Activated CD8-positive, alpha-beta memory T cell treated with anti-CD3 and anti-CD28 coated beads, Interleukin-2, amount 50 U/mL, for 1 hour (primary cell): ENCODE data around the gene DCBLD2.
"Not testable (repeated sequence)": the region's sequence is repeated elsewhere in the genome, so short reads cannot be mapped to it uniquely, and the experiment has no call there.

ENCODE experiments used
- DNase-seq: peaks from one replicate; pipeline ENCODE4 v3.0.0-alpha.2; 2020; ENCODE audit errors: extremely low read depth

Gene DCBLD2

DNA sequence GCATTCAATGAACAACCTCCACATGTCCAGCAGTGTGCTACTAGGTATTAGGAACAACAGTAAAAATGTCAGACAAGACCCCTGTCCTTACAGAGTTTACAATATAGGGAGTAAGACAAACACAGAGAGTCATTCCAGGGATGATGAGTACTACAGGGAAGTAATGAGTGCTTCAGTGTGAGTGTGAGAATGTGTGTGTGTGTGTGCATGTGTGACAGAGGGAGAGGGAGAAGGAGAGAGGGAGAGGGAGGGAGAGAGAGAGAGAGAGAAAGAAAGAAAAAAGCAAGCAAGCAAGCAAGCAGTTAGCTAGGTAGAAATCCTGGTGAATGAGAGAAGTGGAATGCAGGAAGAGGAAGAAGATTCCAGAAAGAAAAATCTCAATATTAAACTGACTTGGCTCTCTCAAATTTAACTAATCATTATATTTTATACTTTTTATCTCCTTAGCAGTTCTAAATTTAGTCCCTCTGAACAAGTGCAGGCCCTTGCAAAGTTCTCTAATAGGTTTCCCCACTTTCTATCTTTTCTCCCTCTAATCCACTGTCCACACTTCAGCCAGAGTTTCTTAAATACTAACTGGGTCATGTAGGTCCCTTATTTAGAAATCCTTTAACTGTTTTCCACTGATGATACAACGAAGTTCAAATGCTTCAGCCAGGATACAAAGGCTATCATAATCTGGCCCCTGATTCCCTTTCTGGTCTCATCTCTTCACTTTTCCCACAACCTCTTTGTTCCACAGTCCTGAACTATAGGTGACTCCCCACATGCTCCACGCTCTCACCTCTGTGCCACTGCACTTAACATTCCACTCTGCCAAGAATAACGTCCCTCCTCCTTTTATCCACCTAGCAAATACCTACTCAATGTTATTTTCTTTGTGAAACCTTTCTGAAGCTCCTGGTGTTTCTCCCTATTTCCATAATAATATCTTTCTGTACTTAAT, 10.3 kb downstream of the DCBLD2 start:
- DNase-seq, result no peak

DNA sequence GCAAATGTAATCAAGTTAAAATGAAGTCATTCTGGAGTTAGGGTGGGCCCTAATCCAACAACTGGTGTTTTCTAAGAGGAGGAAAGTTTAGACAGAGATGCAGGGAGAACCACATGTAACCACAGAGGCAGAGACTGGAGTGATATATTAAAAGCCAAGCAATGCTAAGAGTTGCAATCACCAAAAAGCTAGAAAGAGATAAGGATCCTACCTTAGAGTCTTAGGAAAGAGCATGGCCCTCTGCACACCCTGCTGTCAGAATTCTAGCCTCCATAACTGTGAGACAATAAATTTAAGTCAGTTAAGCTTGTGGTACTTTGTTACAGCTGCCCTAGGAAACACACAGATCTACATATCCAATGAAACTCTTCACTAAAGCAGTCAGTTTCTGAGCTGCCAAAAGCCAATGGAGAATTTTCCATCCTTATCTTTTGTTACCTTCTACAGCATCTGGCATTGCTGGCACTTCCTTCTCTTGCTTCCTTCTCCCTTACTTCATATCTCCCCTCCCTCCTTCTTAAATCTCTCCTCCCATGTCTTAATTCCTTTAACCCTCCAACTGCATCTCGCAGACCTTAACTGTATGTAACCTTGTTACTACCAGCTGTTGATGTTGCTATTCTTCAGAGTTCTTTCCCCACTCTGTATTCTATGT, 11.2 kb downstream of the DCBLD2 start:
- no peak for DNase-seq

DNA sequence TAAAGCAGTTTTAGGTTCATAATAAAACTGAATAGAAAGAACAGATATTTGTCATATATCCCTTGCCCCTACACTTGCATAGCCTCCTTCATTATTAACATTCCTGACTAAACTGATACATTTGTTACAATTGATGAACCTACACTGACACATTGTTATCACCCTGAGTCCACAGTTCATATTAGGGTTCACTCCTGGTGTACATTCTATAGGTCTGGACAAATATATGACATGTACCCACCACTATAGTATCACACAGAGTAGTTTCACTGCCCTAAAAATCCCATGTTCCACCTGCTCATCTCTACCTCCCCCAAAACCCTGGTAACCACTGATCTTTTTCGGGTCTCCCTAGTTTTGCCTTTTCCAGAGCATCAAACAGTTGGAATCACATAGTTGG, 13.8 kb downstream of the DCBLD2 start:
- no peak for DNase-seq

DNA sequence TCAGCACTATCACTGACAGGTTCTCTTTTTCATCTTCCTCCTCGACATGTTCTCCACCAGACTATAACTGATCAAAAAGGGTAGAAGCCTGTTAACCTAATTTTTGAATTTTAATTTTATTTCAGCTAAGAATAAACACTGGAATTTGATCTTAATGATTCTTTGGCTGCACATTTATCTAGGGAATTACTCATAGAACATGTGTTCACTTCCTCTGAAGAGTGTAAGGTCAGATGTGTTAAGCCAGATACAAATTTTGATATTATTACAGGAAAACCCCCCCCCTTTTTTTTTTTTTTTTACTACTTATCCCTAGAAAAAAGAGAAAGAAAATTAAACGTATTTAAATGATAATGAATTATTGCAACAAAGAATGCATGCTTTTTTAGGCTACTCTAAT, 15.0 kb downstream of the DCBLD2 start:
- no peak for DNase-seq

DNA sequence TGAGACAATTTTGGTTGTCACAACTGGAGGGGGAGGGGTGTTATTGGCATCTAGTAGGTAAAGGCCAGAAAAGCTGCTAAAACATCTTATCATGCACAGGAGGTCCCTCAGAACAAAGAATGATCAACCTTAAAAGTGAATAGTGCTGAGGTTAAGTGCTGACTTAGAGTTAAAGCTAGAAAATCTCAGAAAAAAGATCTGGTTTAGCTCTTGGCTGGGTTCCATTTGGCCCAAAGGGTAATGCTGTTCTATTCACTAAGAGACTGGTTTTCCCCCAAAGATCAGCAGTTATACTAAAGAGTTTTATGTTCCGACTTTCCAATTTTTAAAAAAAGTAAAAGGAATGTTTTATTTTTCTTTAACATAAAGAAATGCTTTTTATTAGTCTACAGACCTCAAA, 15.6 kb downstream of the DCBLD2 start:
- no peak for DNase-seq

DNA sequence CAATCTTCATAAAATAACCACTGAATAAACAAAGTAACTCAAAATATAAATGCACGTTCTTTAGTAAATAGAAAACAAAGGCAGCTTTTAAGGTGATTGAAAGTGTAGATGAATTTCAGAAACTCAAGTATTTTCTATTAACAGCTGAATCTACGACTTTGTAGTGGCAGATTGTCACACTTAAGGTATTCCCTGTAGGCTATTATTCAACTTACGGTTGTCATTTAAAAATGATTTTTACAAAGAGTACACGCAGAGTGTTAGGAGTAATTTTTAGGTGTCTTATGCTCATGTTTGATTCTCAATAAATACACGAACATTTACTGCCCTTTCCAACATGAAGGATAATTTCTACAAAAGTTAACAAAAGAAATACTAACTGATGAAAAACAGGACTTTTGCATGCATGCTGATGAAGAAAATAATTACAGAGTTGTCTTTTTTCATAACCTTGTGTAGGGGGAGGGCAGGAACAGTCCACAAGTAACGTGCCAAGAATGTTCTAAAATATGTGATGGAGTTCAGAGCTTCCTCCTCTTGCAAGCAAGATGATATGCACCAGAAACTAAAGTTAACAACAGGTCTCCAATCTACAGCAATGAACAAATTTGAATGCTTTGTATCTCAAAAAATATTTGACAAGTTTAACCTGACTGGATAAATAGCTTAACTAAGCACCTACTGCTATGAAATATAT, 16.7 kb downstream of the DCBLD2 start:
- no peak for DNase-seq

DNA sequence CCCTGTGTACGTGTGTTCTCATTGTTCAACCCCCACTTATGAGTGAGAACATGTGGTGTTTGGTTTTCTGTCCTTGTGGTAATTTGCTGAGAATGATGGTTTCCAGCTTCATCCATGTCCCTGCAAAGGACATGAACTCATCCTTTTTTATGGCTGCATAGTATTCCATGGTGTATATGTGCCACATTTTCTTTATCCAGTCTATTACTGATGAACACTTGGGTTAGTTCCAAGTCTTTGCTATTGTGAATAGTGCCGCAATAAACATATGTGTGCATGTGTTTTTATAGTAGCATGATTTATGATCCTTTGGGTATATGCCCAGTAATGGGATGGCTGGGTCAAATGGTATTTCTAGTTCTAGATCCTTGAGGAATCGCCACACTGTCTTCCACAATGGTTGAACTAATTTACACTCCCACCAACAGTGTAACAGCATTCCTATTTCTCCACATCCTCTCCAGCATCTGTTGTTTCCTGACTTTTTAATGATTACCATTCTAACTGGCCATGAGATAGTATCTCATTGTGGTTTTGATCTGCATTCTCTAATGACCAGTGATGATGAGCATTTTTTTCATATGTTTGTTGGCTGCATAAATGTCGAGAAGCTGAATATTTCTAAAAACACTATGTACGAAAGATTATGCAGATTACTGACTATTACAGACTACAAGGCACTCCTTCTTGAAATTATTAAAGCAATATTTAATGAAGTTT, 18.7 kb downstream of the DCBLD2 start:
- DNase-seq, result not testable (repeated sequence)

DNA sequence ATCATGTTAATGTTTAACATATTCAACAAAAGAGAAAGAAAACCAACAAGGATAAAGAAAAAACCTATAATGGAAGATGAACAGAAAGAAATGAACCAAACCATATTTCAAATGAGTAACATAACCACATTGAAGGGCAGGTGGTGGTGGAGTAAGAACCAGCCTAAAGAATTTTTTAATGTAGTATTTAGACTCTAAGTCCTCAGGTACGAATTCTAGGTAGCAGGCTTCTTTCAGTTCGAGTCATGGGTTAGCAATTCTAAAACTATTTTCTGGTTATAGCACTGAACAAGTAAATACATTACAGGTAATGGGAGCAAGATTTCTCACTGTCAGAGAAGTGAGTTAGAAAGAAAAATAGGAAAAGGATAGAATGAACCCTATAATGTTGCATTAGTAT, 24.4 kb downstream of the DCBLD2 start:
- DNase-seq, result no peak

DNA sequence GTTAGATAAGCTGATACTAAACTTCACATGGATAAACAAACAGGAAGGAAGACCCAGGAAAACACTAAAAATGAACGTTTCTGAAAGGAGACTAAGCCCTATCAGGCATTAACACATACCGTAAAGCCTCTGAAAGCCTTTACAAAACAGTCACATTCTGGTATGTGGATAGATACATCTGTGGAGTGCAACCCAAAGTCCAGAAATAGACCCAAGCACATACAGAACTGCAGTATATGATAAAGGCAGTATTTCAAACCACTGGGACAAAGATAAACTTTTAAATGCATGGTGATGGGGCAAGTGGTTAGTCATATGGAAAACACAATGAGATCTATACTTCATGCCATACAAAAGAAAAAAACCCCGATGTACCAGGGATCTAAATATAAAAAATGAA, 26.0 kb downstream of the DCBLD2 start:
- no peak for DNase-seq

DNA sequence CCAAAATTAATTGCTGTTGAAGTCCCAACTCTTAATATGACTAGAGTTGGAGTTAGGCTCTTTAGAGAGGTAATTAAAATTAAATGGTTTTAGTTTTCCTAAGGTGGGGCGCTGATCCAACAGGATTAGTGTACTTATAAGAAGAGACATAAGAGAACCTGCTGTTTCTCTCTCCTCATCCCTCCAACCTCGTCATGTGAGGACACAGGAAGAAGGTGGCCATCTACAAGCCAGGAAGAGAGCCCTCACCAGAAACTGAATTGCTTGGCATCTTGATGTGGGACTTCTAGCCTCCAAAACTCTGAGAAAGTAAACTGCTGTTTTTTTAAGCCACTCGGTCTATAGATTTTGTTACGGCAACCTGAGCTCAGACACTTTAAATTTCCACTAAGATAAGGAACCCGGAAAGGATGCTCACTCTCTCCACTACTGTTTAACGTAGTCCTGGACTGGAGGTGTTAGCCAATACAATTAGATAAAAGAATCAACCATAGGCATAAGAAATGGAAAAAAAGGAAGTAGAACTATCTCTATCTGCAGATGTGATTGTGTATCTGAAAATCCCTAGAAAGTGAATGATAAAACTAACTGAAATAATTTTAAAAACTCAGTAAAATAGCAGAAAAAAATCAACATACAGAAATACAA, 26.8 kb downstream of the DCBLD2 start:
- no peak for DNase-seq

DNA sequence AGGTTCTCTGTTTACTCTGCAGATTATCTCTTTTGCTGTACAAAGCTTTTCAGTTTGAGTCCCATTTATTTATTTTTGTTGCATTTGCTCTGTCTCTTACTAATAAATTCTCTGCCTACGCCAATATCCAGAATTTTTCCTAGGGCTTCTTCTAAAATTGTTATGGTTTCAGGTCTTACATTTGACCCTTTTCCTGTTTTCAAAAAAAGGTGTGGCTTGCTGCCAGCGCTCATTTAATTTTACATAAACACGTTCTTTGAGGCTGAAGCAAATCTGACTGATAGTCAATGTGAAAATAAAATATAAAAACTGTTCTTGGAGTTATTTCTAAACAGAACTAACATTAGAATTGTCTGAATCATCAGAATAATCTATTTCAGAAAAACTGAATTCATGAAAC, 32.1 kb downstream of the DCBLD2 start:
- no peak for DNase-seq

DNA sequence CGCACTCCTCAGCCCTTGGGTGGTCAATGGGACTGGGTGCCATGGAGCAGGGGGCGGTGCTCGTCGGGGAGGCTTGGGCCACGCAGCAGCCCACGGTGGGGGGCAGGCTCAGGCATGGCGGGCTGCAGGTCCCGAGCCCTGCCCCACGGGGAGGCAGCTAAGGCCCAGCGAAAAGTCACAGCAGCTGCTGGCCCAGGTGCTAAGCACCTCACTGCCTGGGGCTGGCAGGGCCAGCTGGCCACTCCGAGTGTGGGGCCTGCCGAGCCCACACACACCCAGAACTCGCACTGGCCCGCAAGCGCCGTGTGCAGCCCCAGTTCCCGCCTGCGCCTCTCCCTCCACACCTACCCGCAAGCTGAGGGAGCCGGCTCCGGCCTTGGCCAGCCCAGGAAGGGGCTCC, 43.5 kb downstream of the DCBLD2 start:
- not testable (repeated sequence) for DNase-seq

DNA sequence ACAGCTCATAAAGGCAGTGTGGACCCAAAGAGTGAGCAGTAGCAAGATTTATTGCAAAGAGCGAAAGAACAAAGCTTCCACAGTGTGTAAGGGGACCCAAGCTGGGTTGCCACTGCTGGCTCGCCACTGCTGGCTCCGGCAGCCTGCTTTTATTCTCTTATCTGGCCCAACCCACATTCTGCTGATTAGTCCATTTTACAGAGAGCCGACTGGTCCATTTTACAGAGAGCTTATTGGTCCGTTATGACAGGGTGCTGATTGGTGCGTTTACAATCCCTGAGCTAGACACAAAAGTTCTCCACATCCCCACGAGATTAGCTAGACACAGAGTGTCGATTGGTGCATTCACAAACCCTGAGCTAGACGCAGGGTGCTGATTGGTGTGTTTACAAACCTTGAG, 44.2 kb downstream of the DCBLD2 start:
- not testable (repeated sequence) for DNase-seq

DNA sequence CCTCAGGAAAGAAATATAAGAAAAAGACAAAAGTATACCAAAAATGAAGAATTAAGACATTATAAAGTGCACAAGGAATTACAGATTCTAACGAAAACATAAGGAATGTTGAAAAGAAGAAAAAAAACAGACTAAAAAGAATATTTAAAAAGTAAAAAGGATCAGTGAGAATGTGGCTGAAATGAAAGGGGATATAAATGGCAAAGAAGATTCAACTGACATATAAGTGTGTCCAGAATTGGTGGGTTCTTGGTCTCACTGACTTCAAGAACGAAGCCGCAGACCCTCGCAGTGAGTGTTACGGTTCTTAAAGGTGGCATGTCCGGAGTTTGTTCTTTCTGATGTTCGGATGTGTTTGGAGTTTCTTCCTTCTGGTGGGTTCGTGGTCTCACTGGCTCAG, 44.8 kb downstream of the DCBLD2 start:
- no peak for DNase-seq

DNA sequence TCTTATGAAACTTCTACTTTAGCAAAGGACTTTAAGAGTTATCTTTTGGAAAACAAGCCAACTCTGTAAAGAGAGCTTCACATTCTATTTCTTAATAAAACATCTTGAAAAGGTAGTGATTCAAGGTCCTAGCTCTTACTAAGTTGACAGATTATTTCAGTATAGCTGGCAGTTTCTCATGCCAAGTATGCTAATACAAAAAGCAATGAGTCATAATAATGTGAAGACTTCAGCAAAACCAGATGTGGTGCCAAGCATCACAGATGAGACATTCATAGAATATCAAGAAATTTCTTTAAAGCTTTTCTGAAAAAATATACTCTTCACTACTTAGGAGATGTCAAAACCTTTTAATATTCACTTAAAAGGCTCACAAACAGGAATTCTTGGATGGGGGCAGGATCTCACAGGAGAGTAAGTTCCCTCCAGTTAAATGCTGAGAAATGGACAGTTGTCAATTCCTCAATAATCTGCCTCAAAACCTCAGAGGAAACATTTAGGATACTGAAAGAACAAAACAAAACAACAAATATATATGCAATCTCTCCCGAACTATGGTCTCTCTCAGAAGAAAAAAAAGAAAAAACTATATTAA, 45.6 kb downstream of the DCBLD2 start:
- DNase-seq, result no peak

DNA sequence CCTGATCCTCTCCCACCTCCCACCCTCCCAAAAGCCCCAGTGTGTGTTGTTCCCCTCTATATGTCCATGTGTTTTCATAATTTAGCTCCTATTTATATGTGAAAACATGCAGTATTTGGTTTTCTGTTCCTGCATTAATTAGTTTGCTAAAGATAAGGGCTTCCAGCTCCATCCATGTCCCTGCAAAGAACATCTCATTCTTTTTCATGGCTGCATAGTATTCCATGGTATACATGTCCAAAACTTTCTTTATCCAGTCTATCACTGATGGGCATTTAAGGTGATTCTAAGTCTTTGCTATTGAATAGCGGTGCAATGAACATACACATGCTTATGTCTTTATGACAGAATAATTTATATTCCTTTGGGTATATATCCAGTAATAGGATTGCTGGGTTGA, 53.4 kb downstream of the DCBLD2 start:
- DNase-seq, result no peak

DNA sequence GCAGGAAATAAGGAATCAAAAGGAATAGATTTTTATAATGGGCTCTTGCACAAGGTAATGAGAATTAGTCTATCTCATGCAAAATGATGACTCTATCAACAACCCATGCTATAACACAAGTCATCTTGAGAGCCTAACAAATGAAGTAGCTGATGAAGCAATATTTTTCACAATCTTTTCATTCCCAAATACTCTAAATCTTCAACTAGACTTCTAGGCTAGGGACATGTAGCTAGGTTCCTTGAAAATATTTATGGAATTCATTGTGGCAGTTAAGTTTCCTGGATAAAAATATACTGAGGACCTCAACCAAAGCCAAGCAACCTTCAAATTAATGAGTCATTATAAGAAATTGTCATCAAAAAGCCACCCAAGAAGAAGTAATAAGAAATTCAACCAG, 55.4 kb downstream of the DCBLD2 start:
- DNase-seq, result no peak

DNA sequence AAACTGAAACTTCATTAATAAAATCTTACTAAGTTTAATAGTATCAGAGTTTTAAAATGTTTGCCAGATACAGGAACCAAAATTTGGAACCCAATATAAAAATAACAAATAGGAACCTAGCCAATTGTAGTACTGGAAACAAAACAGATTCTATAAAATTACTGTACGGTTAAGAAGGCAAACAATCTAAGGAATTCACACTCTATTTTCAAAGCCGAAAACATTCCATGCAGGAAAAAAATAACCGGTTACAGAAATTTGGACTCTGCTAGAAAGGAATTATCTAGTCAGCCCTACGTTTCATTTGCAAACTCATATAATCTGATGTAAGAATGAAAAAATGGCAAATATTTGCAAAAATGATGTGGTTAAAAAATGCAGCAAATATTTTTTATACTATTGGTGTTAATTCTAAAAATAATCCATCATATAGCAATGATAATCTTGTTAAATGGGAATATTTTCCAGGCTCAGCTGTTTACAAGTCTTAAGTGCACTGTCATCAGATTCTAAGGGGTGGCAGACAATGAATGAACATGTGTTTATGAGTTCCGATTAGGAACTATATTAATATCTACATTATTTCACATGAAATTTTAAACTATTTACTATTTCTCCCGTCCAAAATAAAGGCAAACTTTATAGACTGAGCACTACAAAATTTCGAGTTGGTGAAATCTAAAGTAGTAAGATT, 58.1 kb downstream of the DCBLD2 start:
- no peak for DNase-seq

DNA sequence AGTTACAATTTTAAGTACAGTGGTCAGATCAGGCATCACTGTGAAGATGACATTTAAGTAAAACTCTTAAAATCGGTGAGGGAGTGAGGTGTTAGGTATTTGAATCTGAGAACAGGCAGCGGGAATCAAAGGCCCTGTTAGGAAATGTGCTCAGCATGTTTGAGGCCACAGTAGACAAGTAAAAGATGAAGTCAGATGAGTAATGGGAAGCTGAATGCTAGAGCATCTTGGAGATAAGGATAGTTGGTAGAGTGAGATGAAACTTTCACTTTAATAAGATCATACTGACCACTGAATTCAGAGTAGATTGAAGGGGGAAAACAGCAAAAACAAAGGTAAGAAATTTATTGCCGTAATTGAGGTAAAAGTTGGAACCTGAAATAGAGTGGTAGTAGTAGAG, 61.6 kb downstream of the DCBLD2 start:
- no peak for DNase-seq

DNA sequence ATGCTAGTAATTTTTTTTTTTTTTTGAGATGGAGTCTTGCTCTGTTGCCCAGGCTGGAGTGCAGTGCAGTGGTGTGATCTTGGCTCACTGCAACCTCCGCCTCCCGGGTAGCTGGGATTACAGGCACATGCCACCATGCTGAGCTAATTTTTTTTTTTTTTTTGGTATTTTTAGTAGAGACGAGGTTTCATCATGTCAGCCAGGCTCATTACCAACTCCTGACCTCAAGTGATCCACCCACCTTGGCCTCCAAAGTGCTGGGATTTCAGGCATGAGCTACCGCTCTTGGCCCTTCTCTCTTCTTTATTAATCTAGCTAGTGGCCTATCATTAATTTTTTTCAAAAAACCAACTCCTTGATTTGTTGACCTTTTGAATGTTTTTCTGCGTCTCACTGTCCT, 70.4 kb downstream of the DCBLD2 start:
- not testable (repeated sequence) for DNase-seq
